WTC11 (cell line): ENCODE data around the gene MYO18B. TPM values are rescaled to one million over a fixed set of nuclear protein-coding genes. Genes with fewer than 3 reads are reported as not detected.

Experiments
- ATAC-seq: fragments of 200-7000 bp; cut with Tn5 transposase; 2 replicates; pipeline ENCODE4 v1.10.0; 2021; ENCODE audit warnings: mild to moderate bottlenecking, moderate library complexity
- CTCF ChIA-PET: fragments of 300-600 bp; sonication (Branson Sonifier 250); formaldehyde crosslinking; loops from one replicate; lab custom pipeline; 2021; ENCODE audit warnings: antibody characterized with exemption; lab: Charles Lee
- POLR2A ChIA-PET: fragments of 350-600 bp; sonication (Branson Sonifier 250); formaldehyde crosslinking; loops from one replicate; lab custom pipeline; 2021; ENCODE audit warnings: antibody characterized with exemption; lab: Charles Lee
- DNase-seq: peaks from one replicate; pipeline ENCODE4 v3.0.0; 2021; ENCODE audit warnings: low spot score
- H3K27ac Mint-ChIP-seq: 2 replicates; pipeline ENCODE4 v1.8.0; 2021; ENCODE audit warnings: mixed read lengths
- H3K27me3 Mint-ChIP-seq: 2 replicates; pipeline ENCODE4 v1.8.0; 2021; ENCODE audit warnings: low read depth, mild to moderate bottlenecking, moderate library complexity, mixed read lengths
- H3K36me3 Mint-ChIP-seq: 2 replicates; pipeline ENCODE4 v1.8.0; 2021; ENCODE audit warnings: mixed read lengths
- H3K4me1 Mint-ChIP-seq: 2 replicates; pipeline ENCODE4 v1.8.0; 2022; ENCODE audit warnings: mixed read lengths
- H3K4me3 Mint-ChIP-seq: 2 replicates; pipeline ENCODE4 v1.8.0; 2021; ENCODE audit warnings: mild to moderate bottlenecking, moderate library complexity, mixed read lengths
- H3K9me3 Mint-ChIP-seq: 2 replicates; pipeline ENCODE4 v1.8.0; 2021; ENCODE audit warnings: mixed read lengths
- ESRRA ChIP-seq: sonication (generic); formaldehyde crosslinking; IDR thresholded peaks from 2 replicates; pipeline ENCODE4 v1.8.1; 2022; ENCODE audit warnings: mild to moderate bottlenecking, missing genetic modification reagents, borderline replicate concordance
- FOXP1 ChIP-seq: sonication (generic); formaldehyde crosslinking; IDR thresholded peaks from 2 replicates; pipeline ENCODE4 v1.8.0; 2022; ENCODE audit warnings: missing genetic modification reagents, mild to moderate bottlenecking, moderate library complexity, borderline replicate concordance
- JUN ChIP-seq: sonication (generic); formaldehyde crosslinking; IDR thresholded peaks from 2 replicates; pipeline ENCODE4 v1.8.0; 2023; ENCODE audit warnings: mild to moderate bottlenecking, missing genetic modification reagents
- MYBL2 ChIP-seq: sonication (generic); formaldehyde crosslinking; IDR thresholded peaks from 2 replicates; pipeline ENCODE4 v1.8.1; 2023; ENCODE audit warnings: mild to moderate bottlenecking, moderate library complexity, missing genetic modification reagents
- NR2C2 ChIP-seq: sonication (generic); formaldehyde crosslinking; IDR thresholded peaks from 2 replicates; pipeline ENCODE4 v1.8.0; 2022; ENCODE audit warnings: mild to moderate bottlenecking, missing genetic modification reagents
- NR3C1 ChIP-seq: sonication (generic); formaldehyde crosslinking; conservative IDR thresholded peaks from 2 replicates; pipeline ENCODE4 v1.8.1; 2023; ENCODE audit warnings: low read depth, mild to moderate bottlenecking, missing genetic modification reagents
- TP53 ChIP-seq: sonication (generic); formaldehyde crosslinking; IDR thresholded peaks from 2 replicates; pipeline ENCODE4 v1.8.1; 2023; ENCODE audit warnings: mild to moderate bottlenecking, missing genetic modification reagents
- ZNF423 ChIP-seq: fragments of 250-450 bp; sonication (Bioruptor Pico); IDR thresholded peaks from 2 replicates; pipeline ENCODE4 v2.1.2; 2022; ENCODE audit warnings: mild to moderate bottlenecking, moderate library complexity
- total RNA-seq: library from RNA; stranded (reverse); gene quantifications from 3 replicates; pipeline ENCODE4 v1.2.3, GENCODE V29; 2021
- TF ChIP-seq, protein P1 (sequence below): fragments of 250-450 bp; sonication (Bioruptor Pico); IDR thresholded peaks from 2 replicates; pipeline ENCODE4 v1.9.0; 2021; ENCODE audit warnings: mild to moderate bottlenecking
- TF ChIP-seq, protein P2 (sequence below): sonication (generic); formaldehyde crosslinking; IDR thresholded peaks from 2 replicates; pipeline ENCODE4 v1.8.1; 2023; ENCODE audit warnings: mild to moderate bottlenecking, missing genetic modification reagents, borderline replicate concordance
- TF ChIP-seq, protein P3 (sequence below): fragments of 250-450 bp; sonication (Bioruptor Pico); IDR thresholded peaks from 2 replicates; pipeline ENCODE4 v1.9.0; 2021; ENCODE audit warnings: mild to moderate bottlenecking
- TF ChIP-seq, protein P4 (sequence below): sonication (generic); formaldehyde crosslinking; conservative IDR thresholded peaks from 2 replicates; pipeline ENCODE4 v1.8.1; 2022; ENCODE audit warnings: mild to moderate bottlenecking, missing genetic modification reagents
- TF ChIP-seq, protein P5 (sequence below): sonication (generic); formaldehyde crosslinking; IDR thresholded peaks from 2 replicates; pipeline ENCODE4 v1.8.0; 2023; ENCODE audit warnings: missing genetic modification reagents
- TF ChIP-seq, protein P6 (sequence below): fragments of 250-450 bp; sonication (Bioruptor Pico); conservative IDR thresholded peaks from 2 replicates; pipeline ENCODE4 v1.9.0; 2021; ENCODE audit warnings: mild to moderate bottlenecking
- TF ChIP-seq, protein P7 (sequence below): sonication (generic); formaldehyde crosslinking; IDR thresholded peaks from 2 replicates; pipeline ENCODE4 v1.8.1; 2023; ENCODE audit warnings: mild to moderate bottlenecking, missing genetic modification reagents, moderate library complexity
- TF ChIP-seq, protein P8 (sequence below): fragments of 250-450 bp; sonication (Bioruptor Pico); IDR thresholded peaks from 2 replicates; pipeline ENCODE4 v1.8.0; 2021; ENCODE audit warnings: mild to moderate bottlenecking
- TF ChIP-seq, protein P9 (sequence below): sonication (generic); formaldehyde crosslinking; IDR thresholded peaks from 2 replicates; pipeline ENCODE4 v1.8.1; 2023; ENCODE audit warnings: mild to moderate bottlenecking, missing genetic modification reagents
- TF ChIP-seq, protein P10 (sequence below): sonication (generic); formaldehyde crosslinking; conservative IDR thresholded peaks from 2 replicates; pipeline ENCODE4 v1.8.1; 2023; ENCODE audit warnings: mild to moderate bottlenecking, low read depth, missing genetic modification reagents, moderate library complexity

Gene MYO18B
- total RNA-seq, 1 experiment from 2014 or later, result 0.96 TPM

DNA sequence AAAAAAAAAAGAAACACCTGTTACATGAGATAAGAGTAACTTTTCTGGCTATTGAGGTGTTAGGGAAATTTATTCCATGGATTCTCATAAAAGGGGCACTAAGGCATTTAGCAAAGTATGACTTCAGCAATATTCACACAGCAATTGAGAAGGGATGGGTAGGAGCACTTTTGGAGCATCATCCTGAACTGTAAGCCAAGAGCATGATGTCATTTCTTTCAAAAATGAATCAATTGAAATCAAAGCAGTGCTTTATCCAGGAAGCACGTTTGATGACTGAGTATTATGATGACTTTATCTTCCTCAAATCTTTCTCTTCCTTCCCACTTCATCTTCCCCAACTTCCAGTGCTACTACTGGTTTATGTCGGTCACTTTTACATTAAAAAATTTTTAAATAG, 140.4 kb downstream of the MYO18B start:
- ChIA-PET CTCF (interaction anchor here (0.7 to 2.2 kb wide), 2 partner anchors 21 to 81 kb away, joined by 3 to 8 read pairs; no protein-coding TSS in a partner anchor), POLR2A (no interaction called here)
- Mint-ChIP-seq H3K27ac (no peak overlapping the region), H3K36me3 (no peaks in the 10 kb centered on the region), H3K9me3 (no peaks in the 10 kb centered on the region), H3K4me3 (no peak overlapping the region), H3K27me3 (no peaks in the 10 kb centered on the region; the same call in 1 of the 2 replicates), H3K4me1 (peaks cover 12% of the 10 kb centered on the region)
- DNase-seq, result no peak
- no peak for ATAC-seq
- TF ChIP-seq, protein P1, sequence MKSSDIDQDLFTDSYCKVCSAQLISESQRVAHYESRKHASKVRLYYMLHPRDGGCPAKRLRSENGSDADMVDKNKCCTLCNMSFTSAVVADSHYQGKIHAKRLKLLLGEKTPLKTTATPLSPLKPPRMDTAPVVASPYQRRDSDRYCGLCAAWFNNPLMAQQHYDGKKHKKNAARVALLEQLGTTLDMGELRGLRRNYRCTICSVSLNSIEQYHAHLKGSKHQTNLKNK (CRISPR knock-in tag), result no peak
- no peak for TF ChIP-seq FOXP1 (CRISPR knock-in tag)
- TF ChIP-seq, protein P2, sequence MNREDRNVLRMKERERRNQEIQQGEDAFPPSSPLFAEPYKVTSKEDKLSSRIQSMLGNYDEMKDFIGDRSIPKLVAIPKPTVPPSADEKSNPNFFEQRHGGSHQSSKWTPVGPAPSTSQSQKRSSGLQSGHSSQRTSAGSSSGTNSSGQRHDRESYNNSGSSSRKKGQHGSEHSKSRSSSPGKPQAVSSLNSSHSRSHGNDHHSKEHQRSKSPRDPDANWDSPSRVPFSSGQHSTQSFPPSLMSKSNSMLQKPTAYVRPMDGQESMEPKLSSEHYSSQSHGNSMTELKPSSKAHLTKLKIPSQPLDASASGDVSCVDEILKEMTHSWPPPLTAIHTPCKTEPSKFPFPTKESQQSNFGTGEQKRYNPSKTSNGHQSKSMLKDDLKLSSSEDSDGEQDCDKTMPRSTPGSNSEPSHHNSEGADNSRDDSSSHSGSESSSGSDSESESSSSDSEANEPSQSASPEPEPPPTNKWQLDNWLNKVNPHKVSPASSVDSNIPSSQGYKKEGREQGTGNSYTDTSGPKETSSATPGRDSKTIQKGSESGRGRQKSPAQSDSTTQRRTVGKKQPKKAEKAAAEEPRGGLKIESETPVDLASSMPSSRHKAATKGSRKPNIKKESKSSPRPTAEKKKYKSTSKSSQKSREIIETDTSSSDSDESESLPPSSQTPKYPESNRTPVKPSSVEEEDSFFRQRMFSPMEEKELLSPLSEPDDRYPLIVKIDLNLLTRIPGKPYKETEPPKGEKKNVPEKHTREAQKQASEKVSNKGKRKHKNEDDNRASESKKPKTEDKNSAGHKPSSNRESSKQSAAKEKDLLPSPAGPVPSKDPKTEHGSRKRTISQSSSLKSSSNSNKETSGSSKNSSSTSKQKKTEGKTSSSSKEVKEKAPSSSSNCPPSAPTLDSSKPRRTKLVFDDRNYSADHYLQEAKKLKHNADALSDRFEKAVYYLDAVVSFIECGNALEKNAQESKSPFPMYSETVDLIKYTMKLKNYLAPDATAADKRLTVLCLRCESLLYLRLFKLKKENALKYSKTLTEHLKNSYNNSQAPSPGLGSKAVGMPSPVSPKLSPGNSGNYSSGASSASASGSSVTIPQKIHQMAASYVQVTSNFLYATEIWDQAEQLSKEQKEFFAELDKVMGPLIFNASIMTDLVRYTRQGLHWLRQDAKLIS (CRISPR knock-in tag), result no peak
- TF ChIP-seq, protein P3, sequence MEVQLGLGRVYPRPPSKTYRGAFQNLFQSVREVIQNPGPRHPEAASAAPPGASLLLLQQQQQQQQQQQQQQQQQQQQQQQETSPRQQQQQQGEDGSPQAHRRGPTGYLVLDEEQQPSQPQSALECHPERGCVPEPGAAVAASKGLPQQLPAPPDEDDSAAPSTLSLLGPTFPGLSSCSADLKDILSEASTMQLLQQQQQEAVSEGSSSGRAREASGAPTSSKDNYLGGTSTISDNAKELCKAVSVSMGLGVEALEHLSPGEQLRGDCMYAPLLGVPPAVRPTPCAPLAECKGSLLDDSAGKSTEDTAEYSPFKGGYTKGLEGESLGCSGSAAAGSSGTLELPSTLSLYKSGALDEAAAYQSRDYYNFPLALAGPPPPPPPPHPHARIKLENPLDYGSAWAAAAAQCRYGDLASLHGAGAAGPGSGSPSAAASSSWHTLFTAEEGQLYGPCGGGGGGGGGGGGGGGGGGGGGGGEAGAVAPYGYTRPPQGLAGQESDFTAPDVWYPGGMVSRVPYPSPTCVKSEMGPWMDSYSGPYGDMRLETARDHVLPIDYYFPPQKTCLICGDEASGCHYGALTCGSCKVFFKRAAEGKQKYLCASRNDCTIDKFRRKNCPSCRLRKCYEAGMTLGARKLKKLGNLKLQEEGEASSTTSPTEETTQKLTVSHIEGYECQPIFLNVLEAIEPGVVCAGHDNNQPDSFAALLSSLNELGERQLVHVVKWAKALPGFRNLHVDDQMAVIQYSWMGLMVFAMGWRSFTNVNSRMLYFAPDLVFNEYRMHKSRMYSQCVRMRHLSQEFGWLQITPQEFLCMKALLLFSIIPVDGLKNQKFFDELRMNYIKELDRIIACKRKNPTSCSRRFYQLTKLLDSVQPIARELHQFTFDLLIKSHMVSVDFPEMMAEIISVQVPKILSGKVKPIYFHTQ (CRISPR knock-in tag), result no peak
- TF ChIP-seq NR3C1 (CRISPR knock-in tag), result no peak
- TF ChIP-seq MYBL2 (CRISPR knock-in tag), result no peak
- TF ChIP-seq, protein P4, sequence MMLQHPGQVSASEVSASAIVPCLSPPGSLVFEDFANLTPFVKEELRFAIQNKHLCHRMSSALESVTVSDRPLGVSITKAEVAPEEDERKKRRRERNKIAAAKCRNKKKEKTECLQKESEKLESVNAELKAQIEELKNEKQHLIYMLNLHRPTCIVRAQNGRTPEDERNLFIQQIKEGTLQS, result no peak
- TF ChIP-seq, protein P5, sequence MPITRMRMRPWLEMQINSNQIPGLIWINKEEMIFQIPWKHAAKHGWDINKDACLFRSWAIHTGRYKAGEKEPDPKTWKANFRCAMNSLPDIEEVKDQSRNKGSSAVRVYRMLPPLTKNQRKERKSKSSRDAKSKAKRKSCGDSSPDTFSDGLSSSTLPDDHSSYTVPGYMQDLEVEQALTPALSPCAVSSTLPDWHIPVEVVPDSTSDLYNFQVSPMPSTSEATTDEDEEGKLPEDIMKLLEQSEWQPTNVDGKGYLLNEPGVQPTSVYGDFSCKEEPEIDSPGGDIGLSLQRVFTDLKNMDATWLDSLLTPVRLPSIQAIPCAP, result no peak
- TF ChIP-seq, protein P6, sequence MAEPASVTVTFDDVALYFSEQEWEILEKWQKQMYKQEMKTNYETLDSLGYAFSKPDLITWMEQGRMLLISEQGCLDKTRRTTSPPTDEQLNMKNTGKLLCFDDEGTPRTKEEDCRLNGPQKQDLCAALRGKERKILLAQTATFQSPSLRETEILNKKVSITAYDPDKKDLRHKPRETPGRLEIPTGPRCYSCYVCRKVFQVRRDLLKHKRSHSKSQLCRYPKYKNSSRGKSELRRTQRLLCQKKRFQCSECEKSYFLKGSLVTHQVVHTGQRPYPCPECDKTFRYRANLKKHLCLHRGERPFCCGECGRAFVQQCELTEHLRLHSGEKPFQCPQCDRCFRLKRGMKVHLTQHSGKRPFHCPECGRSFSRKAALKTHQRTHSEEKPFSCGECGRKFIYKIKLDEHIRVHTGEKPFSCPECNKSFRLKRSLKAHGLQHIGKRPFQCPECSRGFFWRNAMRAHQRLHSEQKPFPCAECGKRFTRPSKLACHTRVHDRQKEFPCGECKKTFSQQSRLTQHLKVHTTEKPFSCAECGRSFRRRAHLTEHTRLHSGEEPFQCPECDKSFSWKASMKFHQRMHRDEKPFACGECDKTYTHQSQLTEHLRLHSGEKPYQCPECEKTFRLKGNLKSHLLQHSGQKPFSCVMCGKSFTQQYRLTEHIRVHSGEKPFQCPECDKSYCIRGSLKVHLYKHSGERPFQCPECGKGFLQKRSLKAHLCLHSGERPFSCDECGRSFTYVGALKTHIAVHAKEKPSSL (CRISPR knock-in tag), result no peak
- no peak for TF ChIP-seq TP53 (CRISPR knock-in tag)
- TF ChIP-seq, protein P7, sequence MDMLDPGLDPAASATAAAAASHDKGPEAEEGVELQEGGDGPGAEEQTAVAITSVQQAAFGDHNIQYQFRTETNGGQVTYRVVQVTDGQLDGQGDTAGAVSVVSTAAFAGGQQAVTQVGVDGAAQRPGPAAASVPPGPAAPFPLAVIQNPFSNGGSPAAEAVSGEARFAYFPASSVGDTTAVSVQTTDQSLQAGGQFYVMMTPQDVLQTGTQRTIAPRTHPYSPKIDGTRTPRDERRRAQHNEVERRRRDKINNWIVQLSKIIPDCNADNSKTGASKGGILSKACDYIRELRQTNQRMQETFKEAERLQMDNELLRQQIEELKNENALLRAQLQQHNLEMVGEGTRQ (CRISPR knock-in tag), result no peak
- TF ChIP-seq ZNF423 (CRISPR knock-in tag), result no peak
- TF ChIP-seq, protein P8, sequence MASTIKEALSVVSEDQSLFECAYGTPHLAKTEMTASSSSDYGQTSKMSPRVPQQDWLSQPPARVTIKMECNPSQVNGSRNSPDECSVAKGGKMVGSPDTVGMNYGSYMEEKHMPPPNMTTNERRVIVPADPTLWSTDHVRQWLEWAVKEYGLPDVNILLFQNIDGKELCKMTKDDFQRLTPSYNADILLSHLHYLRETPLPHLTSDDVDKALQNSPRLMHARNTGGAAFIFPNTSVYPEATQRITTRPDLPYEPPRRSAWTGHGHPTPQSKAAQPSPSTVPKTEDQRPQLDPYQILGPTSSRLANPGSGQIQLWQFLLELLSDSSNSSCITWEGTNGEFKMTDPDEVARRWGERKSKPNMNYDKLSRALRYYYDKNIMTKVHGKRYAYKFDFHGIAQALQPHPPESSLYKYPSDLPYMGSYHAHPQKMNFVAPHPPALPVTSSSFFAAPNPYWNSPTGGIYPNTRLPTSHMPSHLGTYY, result no peak
- TF ChIP-seq, protein P9, sequence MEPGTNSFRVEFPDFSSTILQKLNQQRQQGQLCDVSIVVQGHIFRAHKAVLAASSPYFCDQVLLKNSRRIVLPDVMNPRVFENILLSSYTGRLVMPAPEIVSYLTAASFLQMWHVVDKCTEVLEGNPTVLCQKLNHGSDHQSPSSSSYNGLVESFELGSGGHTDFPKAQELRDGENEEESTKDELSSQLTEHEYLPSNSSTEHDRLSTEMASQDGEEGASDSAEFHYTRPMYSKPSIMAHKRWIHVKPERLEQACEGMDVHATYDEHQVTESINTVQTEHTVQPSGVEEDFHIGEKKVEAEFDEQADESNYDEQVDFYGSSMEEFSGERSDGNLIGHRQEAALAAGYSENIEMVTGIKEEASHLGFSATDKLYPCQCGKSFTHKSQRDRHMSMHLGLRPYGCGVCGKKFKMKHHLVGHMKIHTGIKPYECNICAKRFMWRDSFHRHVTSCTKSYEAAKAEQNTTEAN, result no peak
- TF ChIP-seq, protein P10, sequence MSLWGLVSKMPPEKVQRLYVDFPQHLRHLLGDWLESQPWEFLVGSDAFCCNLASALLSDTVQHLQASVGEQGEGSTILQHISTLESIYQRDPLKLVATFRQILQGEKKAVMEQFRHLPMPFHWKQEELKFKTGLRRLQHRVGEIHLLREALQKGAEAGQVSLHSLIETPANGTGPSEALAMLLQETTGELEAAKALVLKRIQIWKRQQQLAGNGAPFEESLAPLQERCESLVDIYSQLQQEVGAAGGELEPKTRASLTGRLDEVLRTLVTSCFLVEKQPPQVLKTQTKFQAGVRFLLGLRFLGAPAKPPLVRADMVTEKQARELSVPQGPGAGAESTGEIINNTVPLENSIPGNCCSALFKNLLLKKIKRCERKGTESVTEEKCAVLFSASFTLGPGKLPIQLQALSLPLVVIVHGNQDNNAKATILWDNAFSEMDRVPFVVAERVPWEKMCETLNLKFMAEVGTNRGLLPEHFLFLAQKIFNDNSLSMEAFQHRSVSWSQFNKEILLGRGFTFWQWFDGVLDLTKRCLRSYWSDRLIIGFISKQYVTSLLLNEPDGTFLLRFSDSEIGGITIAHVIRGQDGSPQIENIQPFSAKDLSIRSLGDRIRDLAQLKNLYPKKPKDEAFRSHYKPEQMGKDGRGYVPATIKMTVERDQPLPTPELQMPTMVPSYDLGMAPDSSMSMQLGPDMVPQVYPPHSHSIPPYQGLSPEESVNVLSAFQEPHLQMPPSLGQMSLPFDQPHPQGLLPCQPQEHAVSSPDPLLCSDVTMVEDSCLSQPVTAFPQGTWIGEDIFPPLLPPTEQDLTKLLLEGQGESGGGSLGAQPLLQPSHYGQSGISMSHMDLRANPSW, result no peak
- TF ChIP-seq ESRRA (CRISPR knock-in tag), result no peak
- no peak for TF ChIP-seq NR2C2
- no peak for TF ChIP-seq JUN (CRISPR knock-in tag)
- TF ChIP-seq, all 79 proteins: peak for 0
